Urinary bladder (tissue), 4 donors: ENCODE data around the gene ABCC1. TPM values are rescaled to one million over a fixed set of nuclear protein-coding genes. Genes with fewer than 3 reads are reported as not detected.
"Not testable (repeated sequence)": the region's sequence is repeated elsewhere in the genome, so short reads cannot be mapped to it uniquely, and the experiment has no call there.

ENCODE experiments used
- DNase-seq: peaks from one replicate; pipeline ENCODE4 v3.0.0-alpha.2; 2015; ENCODE audit errors: extremely low spot score
- H3K27ac ChIP-seq: one replicate; pipeline ENCODE4 v1.5.1; 2013; ENCODE audit warnings: low read depth, mild to moderate bottlenecking, moderate library complexity
- H3K36me3 ChIP-seq: one replicate; pipeline ENCODE4 v1.6.1; 2013; ENCODE audit warnings: mild to moderate bottlenecking, moderate library complexity; ENCODE audit not compliant: insufficient read depth
- H3K4me1 ChIP-seq: one replicate; pipeline ENCODE4 v1.6.1; 2013; ENCODE audit warnings: mild to moderate bottlenecking, moderate library complexity; ENCODE audit not compliant: insufficient read depth
- H3K4me3 ChIP-seq: one replicate; pipeline ENCODE4 v1.5.1; 2013; ENCODE audit warnings: low read depth, low read length
- WGBS: extraction: QIAGEN DNeasy Blood & Tissue Kit; methylation state at CpG from one replicate; pipeline ENCODE4 v1.1.7; 2013; 5-methylcytosine and 5-hydroxymethylcytosine counted together
- polyA plus RNA-seq: library from polyadenylated mRNA; stranded (reverse); fragments of 200-250 nt; gene quantifications from one replicate; pipeline ENCODE4 v1.2.3, GENCODE V29; 2013
- total RNA-seq: library from RNA; depleted of rRNA; stranded (reverse); fragments of >200 nt; gene quantifications from one replicate; pipeline ENCODE4 v1.2.3, GENCODE V29; 2014
- donor health status: healthy with polysubstance abuse.
- donor health status: healthy.

ABCC1 gene
- 13.8 TPM for total RNA-seq
- 21.7 TPM for polyA plus RNA-seq

DNA sequence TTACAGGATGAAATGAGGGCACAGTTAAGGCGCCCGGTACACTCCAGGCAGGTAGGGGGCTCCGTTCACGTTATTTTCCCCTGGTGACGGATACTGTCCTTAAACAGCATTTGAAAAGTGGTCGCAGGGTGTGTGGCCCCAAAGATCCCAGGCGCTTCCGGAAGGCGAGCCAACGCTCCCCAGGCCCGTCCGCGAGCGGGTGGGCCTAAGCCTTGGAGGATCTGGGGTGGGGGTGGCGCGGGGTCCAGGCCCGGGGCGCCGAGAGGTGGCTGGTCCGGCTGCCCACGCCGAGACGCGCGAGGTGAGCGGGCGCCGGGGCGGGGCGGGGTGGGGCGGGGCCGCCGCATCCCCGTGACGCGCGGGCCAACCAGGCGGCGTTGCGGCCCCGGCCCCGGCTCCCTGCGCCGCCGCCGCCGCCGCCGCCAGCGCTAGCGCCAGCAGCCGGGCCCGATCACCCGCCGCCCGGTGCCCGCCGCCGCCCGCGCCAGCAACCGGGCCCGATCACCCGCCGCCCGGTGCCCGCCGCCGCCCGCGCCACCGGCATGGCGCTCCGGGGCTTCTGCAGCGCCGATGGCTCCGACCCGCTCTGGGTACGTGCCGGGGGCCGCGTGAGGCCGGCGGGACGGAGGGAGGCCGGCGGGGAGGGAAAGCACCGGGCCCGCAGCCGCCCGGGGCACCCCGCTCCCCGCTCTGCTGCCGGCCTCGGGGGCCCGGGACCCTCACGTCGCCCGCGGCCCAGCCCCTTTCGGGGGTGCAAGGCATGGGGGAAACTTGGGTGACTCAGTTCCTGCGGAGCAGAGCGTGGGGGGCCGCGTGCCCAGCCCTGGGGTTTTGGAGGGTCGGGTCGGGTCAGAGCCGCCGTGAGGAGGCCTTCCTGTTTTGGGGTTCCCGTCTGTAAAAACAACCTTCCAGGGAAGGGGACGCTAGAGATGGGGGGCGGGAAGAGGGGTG, at the start of gene ABCC1:
Gene ABCC1, plus strand, starts transcription at position 407 of the 951 bp plus-strand sequence. Its CDS starts 136 bp downstream, at position 543.
- Histone ChIP-seq H3K4me3 (peak within 1 kb of the TSS; percentile 96), H3K27ac (peak within 1 kb of the TSS; percentile 78), H3K4me1 (peaks cover 2% of the 10 kb centered on the region), H3K36me3 (no peaks in the 10 kb centered on the region)
- under 1% methylated on average over 111 of the region's 112 CpGs for WGBS
- DNase-seq: no peak

DNA sequence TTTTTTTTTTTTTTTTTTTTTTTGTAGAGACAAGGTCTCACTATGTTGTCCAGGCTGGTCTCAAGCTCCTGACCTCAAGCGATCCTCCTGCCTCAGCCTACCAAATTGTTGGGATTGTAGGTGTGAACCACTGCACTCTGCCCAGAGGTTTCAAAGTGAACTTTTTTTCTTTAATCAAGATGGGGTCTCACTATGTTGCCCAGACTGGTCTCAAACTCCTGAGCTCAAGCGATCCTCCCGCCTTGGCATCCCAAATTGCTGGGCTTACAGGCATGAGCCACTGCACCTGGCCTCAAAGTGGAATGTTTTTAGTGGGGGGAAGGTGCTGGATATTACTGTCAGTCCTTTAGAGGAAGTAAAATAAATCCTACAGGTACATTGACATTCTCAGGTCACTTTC, 49.1 kb upstream of the ABCC1 start:
- no peaks in the 10 kb centered on the region for H3K4me1 ChIP-seq
- H3K4me3 ChIP-seq: no peak overlapping the region
- no peak overlapping the region for H3K27ac ChIP-seq
- WGBS: 95% methylated on average over 3 of the region's 3 CpGs
- no peak for DNase-seq
- H3K36me3 ChIP-seq: no peaks in the 10 kb centered on the region

DNA sequence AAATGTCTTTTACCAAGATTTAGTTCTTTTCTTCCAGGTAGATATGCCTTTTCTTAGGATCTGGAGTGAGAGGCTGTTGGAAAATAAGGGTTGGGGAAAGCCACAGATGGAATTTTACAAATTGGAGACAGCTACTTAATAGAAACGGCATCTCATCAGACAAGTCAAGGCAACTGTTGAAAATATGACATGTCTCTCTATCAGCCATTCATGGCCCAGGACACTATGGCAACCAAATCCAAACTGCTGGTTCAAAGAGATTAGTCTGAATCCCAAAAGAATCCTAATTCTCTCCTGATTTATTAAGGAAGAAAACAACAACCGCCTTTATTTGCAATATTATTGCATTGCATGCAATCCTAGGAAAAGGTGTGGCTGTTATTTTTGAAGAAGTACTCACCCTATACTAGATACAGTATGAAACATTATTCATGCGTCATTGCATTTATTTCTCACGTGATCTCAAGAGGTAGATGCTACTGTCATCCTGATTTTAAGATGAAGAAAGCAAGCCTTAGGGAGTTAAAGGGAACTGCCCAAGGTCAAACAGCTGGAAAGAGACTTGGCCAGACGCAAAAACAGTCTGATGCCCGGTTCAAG, 48.4 kb upstream of the ABCC1 start:
- 70% methylated on average over 6 of the region's 6 CpGs for WGBS

DNA sequence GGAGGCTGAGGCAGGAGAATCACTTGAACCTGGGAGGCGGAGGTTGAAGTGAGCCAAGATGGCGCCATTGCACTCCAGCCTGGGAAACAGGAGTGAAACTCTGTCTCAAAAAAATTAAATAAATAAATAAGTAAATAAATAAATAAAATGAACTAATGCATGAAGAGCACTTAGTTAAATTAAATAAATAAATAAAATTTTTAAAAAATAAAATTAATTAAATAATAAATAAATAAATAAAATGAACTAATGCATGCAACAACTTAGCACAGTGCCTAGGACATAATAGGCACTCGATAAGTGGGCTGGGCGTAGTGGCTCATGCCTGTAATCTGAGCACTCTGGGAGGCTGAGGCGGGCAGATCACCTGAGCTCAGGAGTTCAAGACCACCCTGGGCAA, 45.5 kb upstream of the ABCC1 start:
- Histone ChIP-seq H3K4me1 (no peaks in the 10 kb centered on the region), H3K36me3 (no peaks in the 10 kb centered on the region), H3K27ac (no peak overlapping the region), H3K4me3 (no peak overlapping the region)
- DNase-seq: no peak
- WGBS: 96% methylated on average over 5 of the region's 5 CpGs

More for the DNA sequence above, 48.4 kb upstream of the ABCC1 start:
- Histone ChIP-seq H3K27ac (no peak overlapping the region), H3K36me3 (no peaks in the 10 kb centered on the region), H3K4me3 (no peak overlapping the region), H3K4me1 (no peaks in the 10 kb centered on the region)
- DNase-seq: no peak

DNA sequence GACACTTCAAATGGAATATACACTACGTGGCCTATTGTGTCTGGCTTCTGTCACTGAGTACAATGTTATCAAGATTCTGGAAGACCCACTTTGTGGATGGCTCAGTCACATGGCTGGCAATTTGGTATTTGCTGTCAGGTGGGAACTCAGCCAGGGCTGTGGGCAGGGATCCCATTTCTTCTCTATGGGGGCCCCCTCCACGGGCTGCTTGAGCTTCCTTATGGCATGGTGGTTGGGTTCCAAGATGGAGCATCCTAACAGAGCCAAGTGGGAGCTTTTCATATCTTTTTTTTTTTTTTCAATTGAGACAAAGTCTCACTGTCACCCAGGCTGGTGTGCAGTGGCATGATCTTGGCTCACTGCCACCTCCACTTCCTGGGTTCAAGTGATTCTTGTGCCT, 43.0 kb upstream of the ABCC1 start:
- Histone ChIP-seq H3K4me1 (no peaks in the 10 kb centered on the region), H3K36me3 (no peaks in the 10 kb centered on the region), H3K4me3 (no peak overlapping the region), H3K27ac (no peak overlapping the region)
- 68% methylated on average over 2 of the region's 2 CpGs for WGBS
- no peak for DNase-seq

DNA sequence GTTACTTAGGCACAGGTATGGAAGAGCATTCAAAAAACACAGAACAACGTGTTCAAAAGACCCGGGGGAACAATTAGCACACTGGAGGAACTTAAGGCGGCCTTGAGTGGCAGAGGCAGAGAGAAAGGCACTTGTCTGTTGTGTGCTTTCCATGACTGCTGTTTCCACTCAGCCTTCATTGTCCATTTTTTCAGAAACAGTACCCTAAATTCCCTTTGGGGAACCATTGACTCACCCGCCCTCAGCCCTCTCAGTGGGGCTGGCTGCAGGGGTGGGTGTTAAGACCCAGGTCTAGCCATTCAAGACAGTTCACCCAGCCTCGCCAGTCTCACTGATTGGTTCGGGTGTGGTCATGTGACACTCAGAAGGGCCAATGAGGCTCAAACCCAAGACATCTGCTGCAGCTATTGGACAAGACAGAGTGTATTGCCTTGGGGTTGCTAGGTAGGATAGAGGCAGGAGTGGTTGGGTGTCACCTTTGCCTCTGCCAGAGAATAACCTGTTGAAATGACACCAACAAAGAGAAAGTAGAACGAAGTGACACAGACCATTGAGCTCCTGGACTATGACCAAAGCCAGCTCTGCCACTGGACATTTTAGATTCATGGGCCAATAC, 41.4 kb upstream of the ABCC1 start:
- H3K4me3 ChIP-seq: no peak overlapping the region
- no peak for DNase-seq
- no peaks in the 10 kb centered on the region for H3K4me1 ChIP-seq
- WGBS: 81% methylated on average over 7 of the region's 7 CpGs
- no peak overlapping the region for H3K27ac ChIP-seq
- H3K36me3 ChIP-seq: no peaks in the 10 kb centered on the region

DNA sequence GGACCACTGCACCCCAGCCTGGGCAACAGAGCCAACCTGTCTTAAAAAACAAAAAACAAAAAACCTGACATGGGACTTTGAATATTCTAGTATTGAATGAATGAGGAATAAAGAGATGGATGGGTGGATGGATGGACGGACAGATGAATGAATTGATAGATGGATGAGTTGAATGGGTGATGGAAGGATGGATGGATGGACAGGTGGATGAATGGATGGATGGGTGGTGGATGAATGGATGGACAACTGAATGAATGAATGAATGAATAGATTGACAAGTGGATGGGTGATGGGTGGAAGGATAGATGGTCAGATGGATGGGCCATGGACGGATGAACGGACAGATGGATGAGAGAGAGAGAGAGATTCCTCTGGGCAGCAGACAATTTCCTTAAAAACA, 38.2 kb upstream of the ABCC1 start:
- DNase-seq: no peak
- Histone ChIP-seq H3K4me3 (no peak overlapping the region), H3K4me1 (no peaks in the 10 kb centered on the region), H3K36me3 (no peaks in the 10 kb centered on the region), H3K27ac (no peak overlapping the region)
- 95% methylated on average over 3 of the region's 3 CpGs for WGBS

DNA sequence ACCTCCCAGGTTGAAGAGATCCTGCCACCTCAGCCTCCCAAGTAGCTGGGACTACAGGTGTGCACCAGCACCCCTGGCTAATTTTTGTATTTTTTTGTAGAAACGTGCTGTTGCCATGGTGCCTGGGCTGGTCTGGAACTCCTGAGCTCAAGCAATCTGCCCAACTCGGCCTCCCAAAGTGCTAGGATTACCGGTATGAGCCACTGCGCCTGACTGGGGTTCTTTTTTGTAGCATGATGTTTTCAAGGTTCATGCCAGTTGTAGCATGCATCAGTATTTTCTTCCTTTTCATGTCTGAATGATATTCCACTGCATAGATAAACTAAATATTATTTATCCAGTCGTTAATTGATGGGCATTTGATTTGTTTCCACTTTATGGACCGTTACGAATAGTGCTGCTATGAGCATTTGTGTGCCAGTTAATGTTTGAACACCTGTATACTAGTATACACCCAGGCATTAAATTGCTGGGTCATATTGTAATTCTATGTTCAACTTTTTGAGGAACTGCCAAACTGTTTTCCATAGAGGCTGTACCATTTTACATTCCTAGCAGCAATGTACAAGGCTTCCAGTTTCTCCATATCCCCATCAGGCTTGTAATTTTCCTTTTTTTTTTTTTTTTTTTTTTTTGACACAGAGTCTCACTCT, 36.2 kb upstream of the ABCC1 start:
- no peak for DNase-seq
- Histone ChIP-seq H3K4me1 (no peaks in the 10 kb centered on the region), H3K27ac (no peak overlapping the region), H3K4me3 (no peak overlapping the region), H3K36me3 (no peaks in the 10 kb centered on the region)
- WGBS: 76% methylated on average over 7 of the region's 7 CpGs

DNA sequence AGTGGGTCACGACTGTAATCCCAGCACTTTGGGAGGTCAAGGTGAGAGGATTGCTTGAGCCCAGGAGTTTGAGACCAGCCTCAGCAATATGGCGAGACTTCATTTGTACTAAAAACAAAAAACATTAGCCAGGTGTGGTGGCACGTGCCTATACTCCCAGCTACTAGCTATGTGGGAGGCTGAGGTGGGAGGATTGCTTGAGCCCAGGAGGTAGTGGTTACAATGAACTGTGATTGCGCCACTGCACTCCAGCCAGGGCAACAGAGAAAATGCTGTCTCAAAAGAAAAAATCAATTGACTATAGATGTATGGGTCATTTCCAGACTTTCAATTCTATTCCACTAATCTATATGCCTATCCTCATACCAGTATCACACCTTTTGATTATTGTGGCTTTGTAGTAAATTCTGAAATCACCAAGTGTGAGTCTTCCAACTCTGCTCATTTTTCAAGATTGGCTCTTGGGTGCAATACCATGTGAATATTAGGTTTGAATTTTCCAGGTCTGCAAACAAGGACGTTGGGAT, 33.8 kb upstream of the ABCC1 start:
- Histone ChIP-seq H3K36me3 (no peaks in the 10 kb centered on the region), H3K4me3 (no peak overlapping the region), H3K27ac (no peak overlapping the region), H3K4me1 (no peaks in the 10 kb centered on the region)
- WGBS: 84% methylated on average over 5 of the region's 5 CpGs
- DNase-seq: no peak

DNA sequence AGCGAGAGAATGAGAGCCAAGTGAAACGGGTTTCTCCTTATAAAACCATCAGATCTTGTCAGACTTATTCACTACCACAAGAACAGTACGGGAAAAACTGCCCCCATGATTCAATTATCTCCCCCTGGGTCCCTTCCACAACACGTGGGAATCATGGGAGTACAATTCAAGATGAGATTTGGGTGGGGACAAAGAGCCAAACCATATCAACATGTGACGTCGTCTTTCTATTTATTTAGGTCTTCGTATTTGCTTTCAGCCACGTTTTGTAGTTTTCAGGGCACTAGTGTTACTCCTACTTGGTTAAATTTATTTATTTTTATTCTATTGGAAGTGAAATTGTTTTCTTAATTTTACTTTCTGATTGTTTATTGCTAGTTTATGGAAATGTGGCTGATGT, 33.1 kb upstream of the ABCC1 start:
- Histone ChIP-seq H3K36me3 (no peaks in the 10 kb centered on the region), H3K4me1 (no peaks in the 10 kb centered on the region), H3K27ac (no peak overlapping the region), H3K4me3 (no peak overlapping the region)
- 84% methylated on average over 8 of the region's 8 CpGs for WGBS
- no peak for DNase-seq

DNA sequence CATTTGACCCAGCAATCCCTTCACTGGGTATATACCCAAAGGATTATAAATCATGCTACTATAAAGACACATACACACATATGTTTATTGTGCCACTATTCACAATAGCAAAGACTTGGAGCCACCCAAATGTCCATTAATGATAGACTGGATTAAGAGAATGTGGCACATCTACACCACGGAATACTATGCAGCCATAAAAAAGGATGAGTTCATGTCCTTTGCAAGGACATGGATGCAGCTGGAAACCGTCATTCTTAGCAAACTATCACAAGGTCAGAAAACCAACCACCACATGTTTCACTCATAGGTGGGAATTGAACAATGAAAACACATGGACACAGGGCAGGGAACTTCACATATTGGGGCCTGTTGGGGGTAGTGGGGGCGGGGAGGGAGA, 31.1 kb upstream of the ABCC1 start:
- H3K36me3 ChIP-seq, H3K4me1 ChIP-seq, H3K27ac ChIP-seq, H3K4me3 ChIP-seq, DNase-seq: not testable (repeated sequence)
- 81% methylated on average over 3 of the region's 3 CpGs for WGBS

DNA sequence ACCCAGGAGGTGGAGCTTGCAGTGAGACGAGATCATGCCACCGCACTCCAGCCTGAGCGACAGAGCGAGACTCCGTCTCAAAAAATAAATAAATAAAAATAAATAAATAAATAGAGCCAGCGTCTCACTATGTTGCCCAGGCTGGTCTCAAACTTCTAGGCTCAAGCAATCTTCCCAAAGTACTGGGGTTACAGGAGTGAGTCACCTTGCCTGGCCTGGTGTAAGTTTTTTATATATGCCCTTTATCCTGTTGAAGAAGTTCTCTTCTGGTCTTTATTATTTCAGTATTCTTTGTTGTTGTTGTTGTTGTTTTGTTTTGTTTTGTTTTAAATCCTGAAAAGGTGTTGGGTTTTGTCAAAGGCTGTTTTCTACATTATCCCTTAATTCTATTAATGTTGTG, 30.1 kb upstream of the ABCC1 start:
- Histone ChIP-seq H3K36me3 (no peaks in the 10 kb centered on the region), H3K27ac (no peak overlapping the region), H3K4me3 (no peak overlapping the region), H3K4me1 (no peaks in the 10 kb centered on the region)
- DNase-seq: no peak
- 94% methylated on average over 6 of the region's 6 CpGs for WGBS

DNA sequence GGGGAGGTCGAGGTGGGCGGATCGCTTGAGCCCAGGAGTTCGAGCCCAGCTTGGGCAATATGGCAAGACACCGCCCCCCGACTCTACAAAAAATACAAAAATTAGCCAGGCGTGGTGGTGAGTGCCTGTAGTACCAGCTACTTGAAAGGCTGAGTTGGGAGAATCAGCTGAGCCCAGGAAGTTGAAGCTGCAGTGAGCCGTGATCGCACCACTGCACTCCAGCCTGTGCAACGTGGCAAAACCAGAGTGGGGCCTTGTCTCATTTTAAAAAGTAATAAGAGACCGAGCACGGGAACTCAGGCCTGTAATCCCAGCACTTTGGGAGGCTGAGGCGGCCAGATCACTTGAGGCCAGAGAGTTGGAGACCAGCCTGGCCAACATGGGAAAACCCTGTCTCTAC, 24.4 kb upstream of the ABCC1 start:
- H3K27ac ChIP-seq: no peak overlapping the region
- no peaks in the 10 kb centered on the region for H3K4me1 ChIP-seq
- DNase-seq: no peak
- H3K36me3 ChIP-seq: no peaks in the 10 kb centered on the region
- H3K4me3 ChIP-seq: no peak overlapping the region
- WGBS: 92% methylated on average over 13 of the region's 13 CpGs
